ENCODE data around the gene ACTBL2.

DNA sequence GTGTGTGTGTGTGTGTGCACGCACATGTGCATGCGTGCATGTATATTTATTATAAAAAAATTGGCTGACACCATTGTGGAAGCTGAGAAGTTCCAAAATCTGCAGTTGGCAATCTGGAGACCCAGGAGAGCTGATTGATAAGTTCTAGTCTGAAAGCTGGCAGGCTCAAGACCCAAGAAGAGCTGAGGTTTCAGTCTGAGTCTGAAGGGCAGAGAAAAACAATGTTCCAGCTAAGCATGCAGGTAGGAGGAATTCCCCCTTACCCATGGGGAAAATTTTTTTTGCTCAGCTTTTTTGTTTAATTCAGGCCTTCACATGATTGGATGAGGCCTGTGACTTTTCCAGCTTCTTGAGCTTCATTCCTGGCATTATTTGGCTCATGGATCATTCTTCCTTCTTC lies 31.2 kb upstream of the ACTBL2 start:
- TF ChIP-seq, protein P1, sequence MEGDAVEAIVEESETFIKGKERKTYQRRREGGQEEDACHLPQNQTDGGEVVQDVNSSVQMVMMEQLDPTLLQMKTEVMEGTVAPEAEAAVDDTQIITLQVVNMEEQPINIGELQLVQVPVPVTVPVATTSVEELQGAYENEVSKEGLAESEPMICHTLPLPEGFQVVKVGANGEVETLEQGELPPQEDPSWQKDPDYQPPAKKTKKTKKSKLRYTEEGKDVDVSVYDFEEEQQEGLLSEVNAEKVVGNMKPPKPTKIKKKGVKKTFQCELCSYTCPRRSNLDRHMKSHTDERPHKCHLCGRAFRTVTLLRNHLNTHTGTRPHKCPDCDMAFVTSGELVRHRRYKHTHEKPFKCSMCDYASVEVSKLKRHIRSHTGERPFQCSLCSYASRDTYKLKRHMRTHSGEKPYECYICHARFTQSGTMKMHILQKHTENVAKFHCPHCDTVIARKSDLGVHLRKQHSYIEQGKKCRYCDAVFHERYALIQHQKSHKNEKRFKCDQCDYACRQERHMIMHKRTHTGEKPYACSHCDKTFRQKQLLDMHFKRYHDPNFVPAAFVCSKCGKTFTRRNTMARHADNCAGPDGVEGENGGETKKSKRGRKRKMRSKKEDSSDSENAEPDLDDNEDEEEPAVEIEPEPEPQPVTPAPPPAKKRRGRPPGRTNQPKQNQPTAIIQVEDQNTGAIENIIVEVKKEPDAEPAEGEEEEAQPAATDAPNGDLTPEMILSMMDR (IDR thresholded peaks at IDR 0.05), result no peak
- TF ChIP-seq POLR2A (IDR thresholded peaks at IDR 0.05) (no peak), POLR2AphosphoS5 (IDR thresholded peaks at IDR 0.05; ENCODE audit: insufficient read depth in 1 of 2, low read depth in 1 of 2) (no peak)

Data from vagina (tissue), 2 donors.